LNCAP (cell line): ENCODE measurements around the gene GPR63.

Experiments used
- CTCF ChIP-seq: fragments of 450-650 bp; IDR thresholded peaks from 2 replicates; pipeline ENCODE4 v1.5.1; 2017; ENCODE audit warnings: mild to moderate bottlenecking

GPR63 gene

GRCh38 chr6:96841345-96841744, 4.1 kb upstream of the GPR63 start:
- no peak for TF ChIP-seq CTCF

- no peak for TF ChIP-seq CTCF
Measured at GRCh38 chr6:96836631-96837080, 621 bp downstream of the GPR63 start.

GRCh38 chr6:96834070-96834469, 3.2 kb downstream of the GPR63 start:
- no peak for TF ChIP-seq CTCF

- TF ChIP-seq CTCF = no peak
Measured at GRCh38 chr6:96832780-96833179, 4.5 kb downstream of the GPR63 start.

- TF ChIP-seq CTCF = no peak
Measured at GRCh38 chr6:96826865-96827264, 10.4 kb downstream of the GPR63 start.

GRCh38 chr6:96823743-96824142, 13.5 kb downstream of the GPR63 start:
- no peak for TF ChIP-seq CTCF

GRCh38 chr6:96821034-96821433, 16.2 kb downstream of the GPR63 start:
- no peak for TF ChIP-seq CTCF

- no peak for TF ChIP-seq CTCF
Measured at GRCh38 chr6:96816301-96816817, 20.9 kb downstream of the GPR63 start.
